HL-60/S4 treated with phorbol 12-myristate 13-acetate at 8.2 ng/mL for 4 days and 3 days (cell line): ENCODE results near the gene ALDH1A1.
"Not testable (repeated sequence)": the region's sequence is repeated elsewhere in the genome, so short reads cannot be mapped to it uniquely, and the experiment has no call there.

Source experiments
- in situ Hi-C: fragments of 300-500 bp; cut with MboI; formaldehyde crosslinking; loops from 2 replicates; pipeline ENCODE4 v1.15.0; 2022; ENCODE audit warnings: low sequenced_read_pairs

ALDH1A1 gene

GRCh38 chr9:72863456-72864094 lies 89.3 kb downstream of the ALDH1A1 start:
- in situ Hi-C loops, result no loop called here

GRCh38 chr9:72862788-72863187 lies 90.1 kb downstream of the ALDH1A1 start:
- in situ Hi-C loops, result not testable (repeated sequence)

GRCh38 chr9:72858089-72858912 lies 94.6 kb downstream of the ALDH1A1 start:
- in situ Hi-C loops, result no loop called here

GRCh38 chr9:72857624-72857996 lies 95.2 kb downstream of the ALDH1A1 start:
- in situ Hi-C loops, result no loop called here

- in situ Hi-C loops, result no loop called here
Measured at GRCh38 chr9:72856972-72857623, 95.8 kb downstream of the ALDH1A1 start.

- in situ Hi-C loops, result no loop called here
Measured at GRCh38 chr9:72855890-72856523, 96.8 kb downstream of the ALDH1A1 start.

- in situ Hi-C loops, result no loop called here
Measured at GRCh38 chr9:72855321-72855720, 97.5 kb downstream of the ALDH1A1 start.
